Activated CD4-positive, alpha-beta T cell treated with anti-CD3 and anti-CD28 coated beads for 4 hours (primary cell): Measurements from ENCODE around the gene TMEM144.

Experiments
- DNase-seq, 2 donors: peaks; one replicate each; pipeline ENCODE4 v3.0.0-alpha.2; 2020

TMEM144 gene

GRCh38 chr4:158302076-158302866, 92.0 kb downstream of the TMEM144 start:
- no peak for DNase-seq

GRCh38 chr4:158304694-158305093, 94.4 kb downstream of the TMEM144 start:
- no peak for DNase-seq
